GM19467 (cell line): Measurements from ENCODE around the gene SAMSN1.
"Not testable (repeated sequence)": the region's sequence is repeated elsewhere in the genome, so short reads cannot be mapped to it uniquely, and the experiment has no call there.

ENCODE experiments used
- ATAC-seq: cut with Tn5 transposase; IDR thresholded peaks from one replicate; pipeline ENCODE4 v1.9.1; 2021; ENCODE audit warnings: mild to moderate bottlenecking, moderate library complexity; ENCODE audit not compliant: unreplicated experiment

SAMSN1 gene

GRCh38 chr21:14531757-14532316, 14.3 kb downstream of the SAMSN1 start:
- ATAC-seq, result no peak

- ATAC-seq, result no peak
These were observed 15.5 kb downstream of the SAMSN1 start for GRCh38 chr21:14530592-14530991.

- no peak for ATAC-seq
These were observed 17.3 kb downstream of the SAMSN1 start for GRCh38 chr21:14528815-14529214.

GRCh38 chr21:14527696-14528652, 18.1 kb downstream of the SAMSN1 start:
- ATAC-seq, result no peak

GRCh38 chr21:14526836-14527695, 19.0 kb downstream of the SAMSN1 start:
- no peak for ATAC-seq

GRCh38 chr21:14526199-14526598, 19.9 kb downstream of the SAMSN1 start:
- no peak for ATAC-seq

GRCh38 chr21:14523234-14523633, 22.9 kb downstream of the SAMSN1 start:
- peak; percentile 81 for ATAC-seq

- ATAC-seq, result no peak
These were observed 23.4 kb downstream of the SAMSN1 start for GRCh38 chr21:14522736-14523135.

GRCh38 chr21:14520535-14520934, 25.6 kb downstream of the SAMSN1 start:
- no peak for ATAC-seq

GRCh38 chr21:14519000-14519399, 27.1 kb downstream of the SAMSN1 start:
- no peak for ATAC-seq

GRCh38 chr21:14513804-14514203, 32.3 kb downstream of the SAMSN1 start:
- no peak for ATAC-seq

GRCh38 chr21:14506859-14507457, 39.2 kb downstream of the SAMSN1 start:
- ATAC-seq, result not testable (repeated sequence)

GRCh38 chr21:14500873-14501272, 45.2 kb downstream of the SAMSN1 start:
- no peak for ATAC-seq

- ATAC-seq, result no peak
These were observed 46.8 kb downstream of the SAMSN1 start for GRCh38 chr21:14499316-14499715.

- ATAC-seq, result no peak
These were observed 48.3 kb downstream of the SAMSN1 start for GRCh38 chr21:14497825-14498224.

- no peak for ATAC-seq
These were observed 51.0 kb downstream of the SAMSN1 start for GRCh38 chr21:14495075-14495474.

- not testable (repeated sequence) for ATAC-seq
These were observed 51.9 kb downstream of the SAMSN1 start for GRCh38 chr21:14494181-14494580.

GRCh38 chr21:14493731-14494130, 52.4 kb downstream of the SAMSN1 start:
- no peak for ATAC-seq

GRCh38 chr21:14492931-14493330, 53.2 kb downstream of the SAMSN1 start:
- no peak for ATAC-seq

- no peak for ATAC-seq
These were observed 54.8 kb downstream of the SAMSN1 start for GRCh38 chr21:14491269-14491681.

GRCh38 chr21:14488672-14489204, 57.4 kb downstream of the SAMSN1 start:
- no peak for ATAC-seq
